Skeletal muscle tissue (tissue), 4 donors: Measurements from ENCODE around the gene PDE4D. TPM values are rescaled to one million over a fixed set of nuclear protein-coding genes. Genes with fewer than 3 reads are reported as not detected.

Experiments used
- H3K27ac ChIP-seq: one replicate; pipeline ENCODE4 v1.7.0; 2013; ENCODE audit warnings: mild to moderate bottlenecking, low read depth, low read length, inconsistent platforms
- H3K27me3 ChIP-seq, 3 donors: one replicate each; pipeline ENCODE4 v1.7.0; 2013; ENCODE audit warnings: low read length in 3 of 3; ENCODE audit not compliant: control insufficient read depth in 3 of 3, insufficient read depth in 3 of 3
- H3K36me3 ChIP-seq, 3 donors: one replicate each; pipeline ENCODE4 v1.7.0; 2013; ENCODE audit warnings: low read length in 3 of 3; ENCODE audit not compliant: control insufficient read depth in 3 of 3, insufficient read depth in 3 of 3
- H3K4me1 ChIP-seq, 3 donors: one replicate each; pipeline ENCODE4 v1.7.0; 2013; ENCODE audit warnings: low read length in 3 of 3, mild to moderate bottlenecking in 3 of 3; ENCODE audit not compliant: control insufficient read depth in 3 of 3, insufficient read depth in 3 of 3
- H3K4me3 ChIP-seq, 3 donors: one replicate each; pipeline ENCODE4 v1.7.0; 2013; ENCODE audit warnings: low read length in 3 of 3
- H3K9ac ChIP-seq, 3 donors: one replicate each; pipeline ENCODE4 v1.7.0; 2013; ENCODE audit warnings: low read length in 3 of 3, mild to moderate bottlenecking in 3 of 3, moderate library complexity in 2 of 3, low read depth in 1 of 3
- H3K9me3 ChIP-seq, 3 donors: one replicate each; pipeline ENCODE4 v1.7.0; 2013; ENCODE audit warnings: low read length in 3 of 3; ENCODE audit not compliant: control insufficient read depth in 3 of 3
- total RNA-seq: library from RNA; depleted of rRNA; stranded (reverse); fragments of >200 nt; gene quantifications from one replicate; pipeline ENCODE4 v1.2.3, GENCODE V29; 2014
- donor health status: Osteomylitis.

PDE4D gene
- total RNA-seq, 1 donor from 2014 or later: 59.0 TPM

GRCh38 chr5:58993461-58993860 lies 900.1 kb downstream of the PDE4D start:
- Histone ChIP-seq H3K36me3 (peaks cover 7 to 13% (median 9%) of the 10 kb centered on the region in 3 donors), H3K9me3 (no peaks in the 10 kb centered on the region), H3K27ac (no peak overlapping the region), H3K9ac (no peak overlapping the region), H3K4me3 (no peak overlapping the region), H3K4me1 (no peaks in the 10 kb centered on the region), H3K27me3 (no peaks in the 10 kb centered on the region)

- H3K36me3 ChIP-seq: peaks cover 13 to 18% (median 16%) of the 10 kb centered on the region in 3 donors
- H3K9me3 ChIP-seq: no peaks in the 10 kb centered on the region
- no peak overlapping the region for H3K4me3 ChIP-seq
- H3K9ac ChIP-seq: no peak overlapping the region
- H3K27me3 ChIP-seq: no peaks in the 10 kb centered on the region
- H3K27ac ChIP-seq: no peak overlapping the region
- H3K4me1 ChIP-seq: peaks cover 0 to 4% (median 2%) of the 10 kb centered on the region in 3 donors
These were observed 904.6 kb downstream of the PDE4D start for GRCh38 chr5:58988938-58989337.

- no peaks in the 10 kb centered on the region for H3K27me3 ChIP-seq
- H3K27ac ChIP-seq: no peak overlapping the region
- peaks cover 0 to 4% (median 2%) of the 10 kb centered on the region in 3 donors for H3K4me1 ChIP-seq
- H3K4me3 ChIP-seq: no peak overlapping the region
- H3K9me3 ChIP-seq: no peaks in the 10 kb centered on the region
- no peak overlapping the region for H3K9ac ChIP-seq
- peaks cover 21 to 24% (median 23%) of the 10 kb centered on the region in 3 donors for H3K36me3 ChIP-seq
These were observed 906.3 kb downstream of the PDE4D start for GRCh38 chr5:58987193-58987592.

- H3K4me3 ChIP-seq: no peak overlapping the region
- H3K27me3 ChIP-seq: no peaks in the 10 kb centered on the region
- no peaks in the 10 kb centered on the region for H3K9me3 ChIP-seq
- H3K9ac ChIP-seq: no peak overlapping the region
- no peak overlapping the region for H3K27ac ChIP-seq
- H3K4me1 ChIP-seq: peaks cover 0 to 4% (median 2%) of the 10 kb centered on the region in 3 donors
- H3K36me3 ChIP-seq: peaks cover 22 to 28% (median 26%) of the 10 kb centered on the region in 3 donors
These were observed 907.2 kb downstream of the PDE4D start for GRCh38 chr5:58986281-58986680.

- H3K9ac ChIP-seq: no peak overlapping the region
- H3K4me3 ChIP-seq: no peak overlapping the region
- peaks cover 22 to 28% (median 27%) of the 10 kb centered on the region in 3 donors for H3K36me3 ChIP-seq
- no peaks in the 10 kb centered on the region for H3K27me3 ChIP-seq
- no peaks in the 10 kb centered on the region for H3K9me3 ChIP-seq
- H3K4me1 ChIP-seq: peaks cover 0 to 4% (median 2%) of the 10 kb centered on the region in 3 donors
- H3K27ac ChIP-seq: no peak overlapping the region
These were observed 907.8 kb downstream of the PDE4D start for GRCh38 chr5:58985759-58986158.

GRCh38 chr5:58985311-58985710 lies 908.2 kb downstream of the PDE4D start:
- Histone ChIP-seq H3K4me3 (no peak overlapping the region), H3K27ac (no peak overlapping the region)

GRCh38 chr5:58983526-58984452 lies 909.7 kb downstream of the PDE4D start:
- Histone ChIP-seq H3K4me3 (no peak overlapping the region), H3K4me1 (peaks cover 0 to 4% (median 2%) of the 10 kb centered on the region in 3 donors), H3K9me3 (no peaks in the 10 kb centered on the region), H3K36me3 (peaks cover 17 to 24% (median 19%) of the 10 kb centered on the region in 3 donors), H3K9ac (no peak overlapping the region), H3K27ac (no peak overlapping the region), H3K27me3 (no peaks in the 10 kb centered on the region)

More at GRCh38 chr5:58985311-58985710, 908.2 kb downstream of the PDE4D start:
- Histone ChIP-seq H3K9me3 (no peaks in the 10 kb centered on the region), H3K9ac (no peak overlapping the region), H3K4me1 (peaks cover 0 to 4% (median 2%) of the 10 kb centered on the region in 3 donors), H3K36me3 (peaks cover 21 to 28% (median 28%) of the 10 kb centered on the region in 3 donors), H3K27me3 (no peaks in the 10 kb centered on the region)

- Histone ChIP-seq H3K4me1 (no peaks in the 10 kb centered on the region), H3K27me3 (no peaks in the 10 kb centered on the region), H3K4me3 (no peak overlapping the region), H3K9me3 (no peaks in the 10 kb centered on the region), H3K9ac (no peak overlapping the region), H3K36me3 (peaks cover 17 to 34% (median 30%) of the 10 kb centered on the region in 3 donors), H3K27ac (no peak overlapping the region)
These were observed 912.6 kb downstream of the PDE4D start for GRCh38 chr5:58980890-58981289.

GRCh38 chr5:58979090-58979489 lies 914.4 kb downstream of the PDE4D start:
- Histone ChIP-seq H3K4me3 (no peak overlapping the region), H3K27ac (no peak overlapping the region), H3K9me3 (no peaks in the 10 kb centered on the region), H3K4me1 (no peaks in the 10 kb centered on the region), H3K27me3 (no peaks in the 10 kb centered on the region), H3K36me3 (peaks cover 27 to 52% (median 43%) of the 10 kb centered on the region in 3 donors), H3K9ac (no peak overlapping the region)

GRCh38 chr5:58974601-58975000 lies 918.9 kb downstream of the PDE4D start:
- Histone ChIP-seq H3K27ac (no peak overlapping the region), H3K4me3 (no peak overlapping the region), H3K27me3 (no peaks in the 10 kb centered on the region), H3K36me3 (peaks cover 17 to 49% (median 34%) of the 10 kb centered on the region in 3 donors), H3K9me3 (no peaks in the 10 kb centered on the region), H3K9ac (no peak overlapping the region), H3K4me1 (no peaks in the 10 kb centered on the region)
